OCI-LY3 (cell line): ENCODE results near the gene KRT38.

Experiments used
- CTCF ChIP-seq: fragments of 200-600, 300-600 bp; sonication (generic); IDR thresholded peaks from 2 replicates; pipeline ENCODE4 v1.5.1; 2014; ENCODE audit warnings: antibody characterized with exemption, low read length, low read depth
- EZH2phosphoT487 ChIP-seq: fragments of 200-600 bp; shearing (Covaris generic); IDR thresholded peaks from 2 replicates; pipeline ENCODE4 v1.6.1; 2018; ENCODE audit warnings: antibody characterized with exemption, mixed run types, low read depth

GRCh38 chr17:41476866-41477815, 36.4 kb upstream of the KRT38 start:
- TF ChIP-seq EZH2phosphoT487 (no peak), CTCF (no peak)
